Left kidney (tissue), 2 donors: ENCODE results near the gene GDPD3. TPM values are rescaled to one million over a fixed set of nuclear protein-coding genes. Genes with fewer than 3 reads are reported as not detected.
"Not testable (repeated sequence)": the region's sequence is repeated elsewhere in the genome, so short reads cannot be mapped to it uniquely, and the experiment has no call there.

Source experiments
- DNase-seq: peaks from one replicate; pipeline ENCODE4 v3.0.0-alpha.2; 2013
- polyA plus RNA-seq: library from polyadenylated mRNA; unstranded; fragments of 120-200 nt; gene quantifications from one replicate; pipeline ENCODE4 v1.2.1, GENCODE V29; 2013; ENCODE audit not compliant: insufficient read length

GDPD3 gene
- polyA plus RNA-seq, 1 donor: 13.6 TPM

DNA sequence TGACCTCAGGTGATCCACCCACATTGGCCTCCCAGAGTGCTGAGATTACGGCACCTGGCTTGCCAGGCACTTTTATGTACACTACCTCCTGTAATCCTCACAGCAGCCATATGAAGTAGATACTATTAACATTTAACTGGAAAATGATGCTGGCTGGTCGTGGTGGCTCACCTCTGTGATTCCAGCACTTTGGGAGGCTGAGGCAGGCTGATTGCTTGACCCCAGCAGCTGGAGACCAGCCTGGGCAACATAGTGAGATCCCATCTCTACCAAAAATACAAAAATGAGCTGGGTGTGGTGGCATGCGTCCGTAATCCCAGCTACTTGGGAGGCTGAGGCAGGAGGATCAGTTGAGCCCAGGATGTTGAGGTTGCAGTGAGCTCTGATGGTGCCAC is 11.6 kb upstream of the GDPD3 start:
- DNase-seq: no peak

DNA sequence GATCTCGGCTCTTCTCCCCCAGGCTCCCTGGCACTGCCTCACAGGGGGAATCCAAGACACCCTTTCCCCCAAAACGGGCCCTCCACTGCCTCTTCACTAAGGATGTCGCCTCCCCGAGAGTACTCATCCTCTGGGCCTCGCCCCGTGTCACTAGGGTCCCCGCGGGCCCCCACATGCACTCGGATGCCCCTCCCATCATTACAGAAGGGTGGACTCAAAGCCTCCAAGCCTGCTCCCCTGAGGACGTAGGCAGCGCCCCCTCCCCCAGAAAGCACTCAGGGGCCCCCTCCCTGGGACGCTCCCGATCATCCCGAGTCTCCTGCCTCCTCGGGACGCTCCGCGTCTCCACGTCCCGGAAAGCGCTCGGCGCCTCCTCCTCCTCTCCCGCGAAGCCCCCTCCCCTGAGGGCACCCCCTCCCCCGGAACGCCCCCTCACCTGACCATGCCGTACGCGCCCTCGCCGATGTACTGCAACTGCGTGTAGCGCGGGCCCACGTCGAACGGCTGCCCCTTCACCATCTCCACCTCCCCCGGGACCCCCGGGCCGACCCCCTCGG is 9.3 kb upstream of the GDPD3 start:
- no peak for DNase-seq

DNA sequence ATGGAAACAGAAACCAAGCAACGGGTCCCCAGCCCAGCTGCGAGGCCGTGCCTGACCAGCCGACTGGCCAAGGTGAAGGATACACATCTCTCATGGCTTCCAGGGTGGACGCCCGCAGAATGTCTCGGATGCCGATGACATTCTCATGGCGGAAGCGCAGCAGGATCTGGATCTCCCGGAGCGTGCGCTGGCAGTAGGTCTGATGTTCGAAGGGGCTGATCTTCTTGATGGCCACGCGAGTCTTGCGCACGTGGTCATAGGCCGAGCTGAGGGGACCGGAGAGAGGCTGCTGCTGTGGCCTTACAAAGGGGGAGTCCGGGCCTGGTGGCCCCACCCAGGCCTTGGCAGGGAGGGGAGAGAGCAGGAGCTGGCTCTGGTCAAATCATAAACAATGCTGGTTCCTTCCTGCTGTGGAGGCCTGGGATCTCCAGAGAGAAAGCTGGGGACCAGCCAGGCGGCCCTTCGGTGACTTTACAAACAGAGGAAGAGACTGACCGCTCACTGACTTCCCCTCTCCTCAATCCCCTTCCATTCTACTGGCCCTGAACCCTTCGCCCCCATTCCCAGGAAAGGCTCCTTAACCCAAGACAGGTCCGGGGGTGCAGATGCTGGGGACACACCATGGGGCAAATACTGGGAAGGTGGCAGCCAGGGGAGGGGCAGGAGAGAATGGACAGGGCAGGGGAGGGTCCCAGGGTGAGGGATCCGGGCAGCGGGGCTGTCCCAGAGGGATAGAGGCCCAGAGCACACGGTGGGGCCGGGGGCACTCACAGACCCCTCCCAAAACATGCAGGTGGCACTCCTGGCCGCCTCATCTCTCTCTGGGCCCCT is 8.6 kb upstream of the GDPD3 start:
- DNase-seq: no peak

DNA sequence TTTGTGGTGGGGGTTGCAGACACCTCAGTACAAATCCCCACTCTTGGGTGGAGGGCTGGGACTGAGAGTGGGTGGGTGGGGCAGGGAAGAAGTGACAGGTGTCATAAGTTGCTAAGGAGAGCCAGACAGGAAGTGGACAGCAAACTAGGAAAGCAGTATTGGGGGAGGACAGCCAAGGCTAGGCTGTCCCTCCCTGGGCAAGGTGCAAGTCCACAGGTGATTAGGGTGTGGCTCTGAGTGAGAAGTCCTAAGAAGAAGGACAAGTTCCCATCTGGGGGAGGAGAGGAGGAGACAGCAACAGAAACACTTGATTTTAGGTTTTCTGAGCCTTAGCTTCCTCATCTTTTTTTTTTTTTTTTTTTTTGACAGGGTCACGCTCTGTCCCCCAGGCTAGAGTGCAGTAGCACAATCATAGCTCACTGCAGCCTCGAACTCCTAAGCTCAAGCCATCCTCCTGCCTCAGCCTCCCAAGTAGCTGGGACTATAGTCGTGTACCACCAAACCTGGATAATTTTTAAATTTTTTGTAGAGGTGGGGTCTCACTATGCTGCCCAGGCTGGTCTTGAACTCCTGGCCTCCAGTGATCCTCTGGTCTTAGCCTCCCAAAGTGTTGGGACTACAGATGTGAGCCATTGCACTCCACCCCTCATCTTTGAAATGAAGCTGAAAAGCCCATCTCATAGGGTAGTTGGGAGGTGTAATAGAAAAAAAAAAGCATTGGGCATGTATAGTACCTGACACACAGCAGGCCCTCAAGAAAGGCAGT is 7.2 kb upstream of the GDPD3 start:
- no peak for DNase-seq

DNA sequence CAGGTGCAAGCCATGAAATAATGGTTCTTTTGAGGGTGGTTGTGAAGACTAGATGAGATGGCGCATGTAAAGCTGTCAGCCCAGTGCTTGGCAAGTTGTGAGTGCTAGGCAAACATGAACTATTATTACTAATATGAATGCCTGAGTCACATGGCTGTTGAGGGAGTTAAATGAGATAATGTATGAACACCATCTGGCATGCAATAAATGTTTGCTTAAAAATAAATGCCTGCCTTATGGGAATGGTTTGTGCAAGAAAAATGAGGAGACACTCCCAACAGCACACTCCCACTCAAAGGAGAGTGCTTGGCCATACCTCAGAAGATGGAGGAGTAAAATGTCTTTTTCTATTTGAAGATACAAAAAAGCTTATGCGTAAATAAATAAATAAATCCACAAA is 6.1 kb upstream of the GDPD3 start:
- DNase-seq: no peak

DNA sequence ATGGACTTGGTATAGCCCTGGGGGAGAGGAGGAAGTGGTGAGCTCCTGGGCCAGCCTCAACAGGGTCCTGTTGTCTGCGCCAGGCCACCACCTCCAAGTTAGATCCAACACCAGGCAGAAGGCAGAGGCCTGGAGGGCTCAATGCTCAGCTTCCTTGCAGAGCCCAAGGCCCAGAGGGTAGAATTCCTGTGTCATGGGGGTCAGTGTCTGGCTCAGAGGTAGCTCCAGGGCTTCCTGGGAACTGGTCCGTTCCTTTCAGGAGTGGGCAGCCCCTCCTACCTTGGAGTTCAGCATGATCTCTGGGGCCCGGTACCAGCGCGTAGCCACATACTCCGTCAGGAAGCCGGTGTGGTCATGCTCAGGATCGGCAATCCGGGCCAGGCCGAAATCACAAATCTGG is 4.4 kb upstream of the GDPD3 start:
- no peak for DNase-seq

DNA sequence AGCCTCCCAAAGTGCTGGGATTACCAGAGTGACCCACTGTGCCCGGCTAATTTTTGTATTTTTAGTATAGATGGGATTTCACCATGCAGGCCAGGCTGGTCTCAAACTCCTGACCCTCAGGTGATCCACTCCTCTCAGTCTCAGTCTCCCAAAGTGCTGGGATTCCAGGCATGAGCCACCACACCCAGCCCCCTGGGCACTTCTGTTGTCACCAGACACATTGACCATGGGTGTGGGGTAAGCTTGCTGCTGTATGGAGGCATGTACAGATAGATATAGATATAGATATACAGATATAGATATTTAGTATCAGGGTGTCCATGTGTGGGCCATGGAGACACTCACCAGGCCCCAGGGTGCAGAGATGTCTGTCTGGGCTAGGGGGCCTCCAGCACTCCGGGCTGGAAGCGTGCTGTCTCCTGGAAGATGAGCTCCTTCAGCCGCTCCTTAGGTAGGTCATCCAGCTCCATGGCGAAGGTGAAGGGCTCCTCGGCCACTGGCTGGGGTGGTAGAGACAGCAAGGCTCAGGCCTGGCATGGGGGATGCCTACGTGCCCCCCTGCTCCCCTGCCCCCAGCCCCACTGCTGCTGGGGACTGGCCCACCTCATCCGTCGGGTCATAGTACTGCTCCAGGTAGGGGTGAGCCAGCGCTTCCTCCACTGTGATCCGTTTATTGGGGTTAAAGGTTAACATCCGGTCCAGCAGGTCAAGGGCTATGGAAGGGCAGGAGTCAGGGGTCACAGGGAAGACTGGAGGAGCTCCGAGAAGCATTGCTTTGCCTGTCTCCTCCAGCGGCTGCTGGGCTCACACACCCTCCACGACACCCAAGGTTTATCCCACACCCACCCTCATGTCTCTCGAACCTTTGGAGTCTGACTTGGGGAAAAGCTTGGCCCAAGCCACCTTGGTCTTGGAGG is 3.2 kb upstream of the GDPD3 start:
- no peak for DNase-seq

DNA sequence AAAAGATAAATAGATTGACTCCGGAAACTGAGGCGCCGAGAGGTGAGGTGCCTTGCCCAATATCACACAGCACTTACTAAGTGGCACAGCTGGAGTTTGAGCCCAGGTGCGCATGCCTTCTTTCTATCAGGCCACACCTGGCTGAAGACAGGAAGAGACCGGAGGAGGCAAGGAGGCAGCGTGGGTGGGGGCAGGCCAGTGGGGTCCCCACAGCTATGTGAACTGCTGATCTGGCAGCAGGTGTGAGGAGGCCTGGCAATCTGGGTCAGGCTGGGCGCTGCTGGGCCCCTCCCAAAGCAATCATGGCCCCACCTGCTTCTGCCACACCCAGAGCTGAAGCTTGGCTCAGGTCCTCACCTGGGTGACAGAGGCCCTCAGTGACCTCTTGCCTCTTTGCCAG is 1.9 kb upstream of the GDPD3 start:
- DNase-seq: no peak

DNA sequence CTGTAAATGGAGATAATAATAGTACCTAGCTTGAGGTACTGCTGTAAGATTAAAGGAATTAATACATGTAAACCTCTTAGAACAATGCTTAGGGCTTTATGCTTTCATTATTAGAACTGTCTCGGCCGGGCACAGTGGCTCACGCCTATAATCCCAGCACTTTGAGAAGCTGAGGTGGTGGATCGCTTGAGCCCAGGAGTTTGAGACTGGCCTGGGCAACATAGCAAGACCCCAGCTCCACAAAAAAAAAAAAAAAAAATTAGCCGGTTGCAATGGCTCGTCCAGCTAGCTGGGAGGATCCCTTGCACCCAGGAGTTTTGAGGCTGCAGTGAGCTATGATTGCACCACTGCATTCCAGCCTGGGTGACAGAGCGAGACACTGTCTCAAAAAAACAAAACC is 1.5 kb upstream of the GDPD3 start:
- not testable (repeated sequence) for DNase-seq

DNA sequence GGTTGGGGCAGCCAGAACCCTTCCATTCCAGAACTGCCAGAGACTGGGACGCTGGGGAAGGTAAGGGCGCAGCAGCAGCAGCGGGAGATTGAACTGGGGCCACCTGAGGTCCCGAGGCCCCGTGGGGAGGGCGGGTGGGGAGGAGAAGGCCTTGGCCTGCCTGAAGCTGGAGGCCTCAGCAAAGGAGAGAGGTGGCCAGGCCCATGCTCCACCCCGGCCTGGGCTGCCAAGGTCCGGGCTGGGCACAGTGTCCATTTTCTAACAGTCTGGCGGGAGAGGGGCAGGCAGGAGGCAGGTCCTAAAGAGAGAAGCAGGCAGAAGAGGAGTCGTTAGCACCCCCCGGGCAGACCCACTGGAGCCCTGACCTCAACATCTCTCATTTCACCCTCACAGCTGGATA is 1.1 kb upstream of the GDPD3 start:
- DNase-seq: no peak

DNA sequence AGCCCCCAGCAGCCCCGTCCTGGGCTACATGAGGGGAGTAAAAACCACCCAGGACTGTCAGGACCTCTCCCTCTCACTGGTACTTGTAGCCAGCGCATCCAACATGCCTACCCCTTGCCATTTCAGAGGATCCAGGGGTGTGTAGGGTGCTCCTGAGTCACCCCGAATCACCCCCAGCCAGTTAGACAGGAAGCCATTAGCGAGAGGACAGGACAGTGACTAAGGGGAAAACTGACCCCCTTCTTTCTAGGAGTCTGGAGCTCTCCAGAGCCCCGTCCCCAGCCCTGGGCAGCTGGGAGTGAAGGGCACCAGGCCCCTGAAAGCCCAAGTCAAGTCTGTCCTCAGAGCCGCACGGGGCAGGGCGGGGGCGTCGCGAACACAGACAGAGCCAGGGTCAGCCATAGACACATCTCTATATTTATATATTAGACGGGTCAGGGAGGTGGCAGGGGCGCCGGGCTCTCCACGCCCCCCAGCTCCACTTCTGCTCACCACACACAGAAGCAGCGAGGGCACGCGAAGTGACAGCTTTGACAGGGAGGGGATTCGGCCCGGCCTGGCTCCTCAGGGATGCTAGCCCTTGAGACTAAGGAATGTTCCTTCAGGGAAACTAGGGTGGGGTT is 485 bp upstream of the GDPD3 start:
- no peak for DNase-seq

DNA sequence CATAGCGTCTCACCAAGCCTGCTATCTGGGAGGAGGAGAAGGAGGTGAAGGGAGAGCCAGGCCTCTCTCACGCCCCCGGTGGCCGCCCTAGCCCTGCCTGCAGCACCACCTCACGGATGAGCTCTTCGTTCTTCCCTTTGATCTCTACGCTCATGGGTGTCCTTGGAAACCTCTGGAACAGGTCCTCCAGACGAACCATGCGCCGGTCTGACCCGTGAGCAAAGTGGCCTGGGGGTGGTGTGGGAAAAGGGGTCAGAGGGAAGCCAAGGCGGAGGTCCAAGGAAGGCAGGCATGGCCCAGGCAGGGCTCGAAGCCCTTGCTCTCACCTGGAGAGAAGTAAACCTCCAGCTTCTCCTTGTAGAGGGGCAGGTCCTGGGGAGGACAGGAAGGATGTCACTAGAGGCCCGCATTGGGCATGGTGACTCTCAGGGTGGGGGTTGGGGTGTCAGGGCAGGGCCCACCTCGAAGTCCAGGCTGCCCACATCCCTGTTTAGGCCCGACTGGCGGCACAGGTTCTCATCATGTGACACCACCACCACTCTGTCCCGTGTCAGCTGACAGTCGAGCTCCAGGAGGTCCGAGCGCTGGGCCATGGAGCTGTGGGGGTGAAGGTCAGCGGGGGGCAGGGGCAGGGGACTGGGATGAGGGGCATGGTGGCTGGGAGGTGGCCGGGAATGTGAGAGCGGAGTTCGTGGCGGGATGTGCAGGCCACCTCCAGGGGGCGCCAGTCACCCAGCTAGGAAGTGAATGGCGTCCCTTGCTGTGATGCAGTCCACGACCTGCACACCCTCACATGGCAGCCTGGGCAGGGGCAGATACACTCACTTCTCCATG is 923 bp downstream of the GDPD3 start:
- no peak for DNase-seq

DNA sequence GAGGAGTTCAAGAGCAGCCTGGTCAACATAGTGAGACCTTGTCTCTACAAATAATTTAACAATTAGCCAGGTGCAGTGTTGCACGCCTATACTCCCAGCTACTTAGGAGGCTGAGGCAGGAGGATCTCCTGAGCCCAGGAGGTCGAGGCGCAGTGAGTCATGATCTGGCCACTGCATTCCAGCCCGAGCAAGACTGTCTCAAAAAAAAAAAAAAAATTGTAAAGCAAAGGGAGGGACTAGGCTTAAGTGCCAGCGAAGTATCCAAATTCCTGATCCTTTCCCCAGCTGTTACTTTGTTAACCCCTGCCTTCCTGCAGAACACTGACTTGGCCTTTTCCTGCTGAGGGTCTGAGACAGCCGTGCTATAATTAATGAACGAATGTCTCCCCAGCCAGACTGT is 2.7 kb downstream of the GDPD3 start:
- DNase-seq: no peak

DNA sequence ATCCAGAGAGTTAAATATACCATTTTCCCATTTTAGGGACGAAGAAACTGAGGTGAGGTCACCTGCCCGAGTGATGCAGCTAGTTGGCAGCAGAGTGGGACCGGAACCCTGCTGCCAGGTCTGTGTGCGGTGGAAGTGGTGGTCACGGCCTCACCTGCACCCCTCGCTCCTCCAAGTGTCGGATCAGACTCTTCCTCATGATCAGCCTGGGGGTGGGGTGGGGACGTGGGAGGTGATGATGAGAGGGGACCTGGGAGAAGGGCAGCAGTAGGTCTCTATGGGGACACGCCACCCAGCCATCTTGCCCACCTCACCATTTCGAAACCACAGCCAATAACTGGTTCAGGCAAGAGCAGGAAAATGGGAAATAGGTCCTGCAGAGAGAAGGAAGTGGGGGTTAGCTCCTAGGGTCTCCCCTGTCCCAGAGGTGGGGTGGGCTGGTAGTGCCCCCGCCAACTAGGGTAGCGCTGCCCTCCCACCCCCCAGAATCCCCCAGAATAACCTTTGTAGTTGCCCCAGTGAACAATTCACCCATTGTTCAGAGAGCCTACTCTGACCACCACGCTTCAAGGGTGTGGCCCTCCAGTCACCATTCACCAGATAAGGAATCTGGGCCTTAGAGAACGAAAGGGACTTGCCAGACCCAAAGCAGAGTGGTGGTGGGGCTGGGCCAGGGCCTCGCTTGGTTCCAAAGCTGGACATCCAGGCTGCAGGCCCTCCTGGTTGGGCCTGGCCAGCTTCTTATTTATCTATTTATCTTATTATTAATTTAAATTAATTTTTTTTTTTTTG is 5.1 kb downstream of the GDPD3 start:
- no peak for DNase-seq

DNA sequence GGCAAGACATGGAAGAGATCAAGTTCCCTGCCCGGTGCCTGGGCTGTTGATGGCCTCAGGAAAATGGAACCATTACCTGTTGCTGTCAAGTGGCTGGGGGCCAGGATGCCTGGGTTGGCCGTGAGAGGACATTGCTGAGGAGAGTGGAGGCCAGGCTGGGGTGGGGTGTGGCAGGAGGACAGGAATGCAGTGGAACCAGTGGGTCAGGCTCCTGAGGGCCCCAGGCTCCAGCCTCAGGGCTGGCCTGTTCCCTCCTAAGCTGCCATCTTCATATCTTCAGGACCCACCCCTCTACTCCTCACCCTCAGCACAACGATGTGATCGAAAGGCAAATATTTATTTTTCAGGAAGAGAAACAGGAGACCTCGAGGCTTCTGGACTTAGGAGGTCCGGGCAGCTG is 8.8 kb downstream of the GDPD3 start:
- DNase-seq: no peak

DNA sequence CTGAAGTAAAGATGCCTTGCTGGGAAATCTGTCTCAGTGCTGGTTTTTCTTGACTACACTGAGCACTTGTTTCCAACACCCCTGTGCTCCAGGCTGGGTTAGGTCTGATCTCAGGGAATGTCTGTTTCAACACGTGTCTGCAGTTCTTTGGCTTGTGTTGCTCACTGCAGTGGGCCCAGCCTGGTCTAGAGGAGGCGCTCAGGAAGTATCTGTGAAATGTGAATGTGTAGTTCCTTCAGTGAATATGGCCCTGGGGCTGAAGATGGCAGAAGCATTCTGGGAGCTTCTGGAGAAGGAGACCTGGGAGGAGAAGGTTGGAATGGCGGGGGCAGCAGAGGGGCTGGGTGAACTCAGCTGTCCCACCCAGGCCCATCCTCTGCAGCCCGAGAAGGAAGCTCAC is 9.2 kb downstream of the GDPD3 start:
- DNase-seq: no peak

DNA sequence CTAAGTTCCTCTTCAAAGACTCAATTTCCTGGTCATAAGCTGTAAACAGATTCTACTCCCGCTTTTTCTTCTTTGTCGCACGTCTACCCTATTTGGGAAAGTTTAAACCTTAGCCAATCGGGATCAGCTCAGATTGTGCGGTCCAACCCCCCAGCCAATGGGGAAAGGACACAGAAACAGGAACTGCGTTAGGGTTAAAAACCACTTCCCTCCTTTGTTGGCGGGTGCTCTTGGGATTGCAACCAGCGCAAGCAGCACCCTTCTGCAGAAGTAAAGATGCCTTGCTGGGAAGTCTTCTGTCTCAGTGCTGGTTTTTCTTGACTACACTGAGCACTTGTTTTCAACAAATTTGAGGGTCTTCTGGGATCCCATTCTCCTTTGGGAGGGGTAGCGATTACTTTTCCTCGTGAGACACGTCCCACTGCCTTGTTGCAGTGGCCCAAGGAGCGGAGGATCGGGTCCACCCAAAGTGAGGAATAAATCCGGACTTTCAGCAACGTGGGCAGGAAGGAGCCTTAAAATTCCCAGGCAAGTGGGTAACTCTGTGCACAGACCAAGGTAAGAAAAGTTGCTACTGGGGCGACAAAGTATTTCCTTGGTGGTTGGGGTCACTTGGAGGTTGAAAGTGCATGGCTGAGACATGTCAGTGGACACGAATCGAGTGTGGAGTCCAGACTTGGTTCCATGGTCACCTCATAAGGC is 16.3 kb downstream of the GDPD3 start:
- DNase-seq: no peak

DNA sequence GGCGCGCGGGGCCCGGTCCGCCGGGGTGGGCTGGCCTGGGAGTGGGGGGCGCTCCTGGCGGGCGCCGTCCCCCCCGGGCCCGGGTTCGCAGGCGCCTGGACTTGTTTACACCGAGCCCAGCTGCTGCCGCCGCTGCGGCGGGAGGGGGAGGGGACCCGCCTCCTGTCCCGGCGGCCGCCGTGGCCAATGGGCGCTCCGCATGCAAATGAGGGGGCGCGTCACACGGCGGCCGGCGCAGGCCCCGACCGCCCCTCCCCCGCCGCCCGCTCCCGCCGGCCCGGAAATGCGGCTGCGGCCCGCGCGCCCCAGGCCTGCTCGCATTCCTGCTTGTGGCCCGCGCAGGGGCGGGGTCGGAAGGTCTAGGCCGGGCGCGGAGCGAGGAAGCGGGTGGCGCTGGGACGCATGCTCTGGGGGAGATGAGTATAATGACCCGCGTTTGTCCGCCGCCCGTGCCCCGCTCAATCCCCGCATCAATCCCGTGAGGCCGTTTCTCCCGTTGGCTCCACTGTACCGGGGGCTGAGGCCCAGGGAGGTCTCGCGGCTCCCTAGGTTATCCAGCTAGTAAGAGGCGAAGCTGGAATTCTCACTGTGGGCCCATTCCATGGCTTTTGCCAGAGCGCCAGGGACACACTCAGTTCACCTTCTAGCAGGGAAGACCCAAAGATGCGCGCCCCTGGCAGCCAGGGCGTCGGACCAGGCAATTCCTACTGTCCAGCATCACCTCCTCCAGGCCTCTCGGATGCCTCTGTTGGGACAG is 17.1 kb downstream of the GDPD3 start, which contains the start of gene YPEL3:
TSS of gene YPEL3 (minus strand) at position 109 of the 757 bp plus-strand sequence. CDS start 731 bp downstream, outside the sequence.
- peak; percentile 85 for DNase-seq
